Stimulated activated CD8-positive, alpha-beta memory T cell treated with anti-CD3 and anti-CD28 coated beads, Interleukin-15, amount 100 ng/mL, for 24 hours (primary cell): ENCODE data around the gene CALN1.
"Not testable (repeated sequence)": the region's sequence is repeated elsewhere in the genome, so short reads cannot be mapped to it uniquely, and the experiment has no call there.

ENCODE experiments used
- DNase-seq: peaks from one replicate; pipeline ENCODE4 v3.0.0-alpha.2; 2020; ENCODE audit warnings: low read depth

Gene CALN1

GRCh38 chr7:71982851-71983250 lies 429.3 kb downstream of the CALN1 start:
- no peak for DNase-seq

GRCh38 chr7:71976645-71977044 lies 435.5 kb downstream of the CALN1 start:
- DNase-seq, result no peak

- DNase-seq, result no peak
These were observed 437.5 kb downstream of the CALN1 start for GRCh38 chr7:71974611-71975010.

GRCh38 chr7:71972534-71972933 lies 439.6 kb downstream of the CALN1 start:
- DNase-seq, result no peak

- DNase-seq, result no peak
These were observed 441.4 kb downstream of the CALN1 start for GRCh38 chr7:71970725-71971124.

- no peak for DNase-seq
These were observed 449.5 kb downstream of the CALN1 start for GRCh38 chr7:71962636-71963035.

GRCh38 chr7:71961283-71961682 lies 450.9 kb downstream of the CALN1 start:
- no peak for DNase-seq

- no peak for DNase-seq
These were observed 470.0 kb downstream of the CALN1 start for GRCh38 chr7:71942115-71942514.

GRCh38 chr7:71937840-71938371 lies 474.2 kb downstream of the CALN1 start:
- no peak for DNase-seq

- no peak for DNase-seq
These were observed 476.5 kb downstream of the CALN1 start for GRCh38 chr7:71935674-71936073.

GRCh38 chr7:71933426-71933825 lies 478.7 kb downstream of the CALN1 start:
- no peak for DNase-seq

- no peak for DNase-seq
These were observed 486.5 kb downstream of the CALN1 start for GRCh38 chr7:71925663-71926062.

GRCh38 chr7:71914204-71914603 lies 497.9 kb downstream of the CALN1 start:
- not testable (repeated sequence) for DNase-seq

- DNase-seq, result no peak
These were observed 499.7 kb downstream of the CALN1 start for GRCh38 chr7:71912476-71912875.

GRCh38 chr7:71911051-71911450 lies 501.1 kb downstream of the CALN1 start:
- DNase-seq, result no peak

GRCh38 chr7:71905821-71906220 lies 506.3 kb downstream of the CALN1 start:
- DNase-seq, result no peak

GRCh38 chr7:71904484-71904883 lies 507.7 kb downstream of the CALN1 start:
- no peak for DNase-seq

GRCh38 chr7:71900556-71900955 lies 511.6 kb downstream of the CALN1 start:
- DNase-seq, result no peak

- DNase-seq, result no peak
These were observed 515.6 kb downstream of the CALN1 start for GRCh38 chr7:71896535-71896934.

- DNase-seq, result no peak
These were observed 526.1 kb downstream of the CALN1 start for GRCh38 chr7:71886046-71886445.

GRCh38 chr7:71885487-71885886 lies 526.7 kb downstream of the CALN1 start:
- DNase-seq, result no peak

- DNase-seq, result no peak
These were observed 528.7 kb downstream of the CALN1 start for GRCh38 chr7:71883415-71883814.

- no peak for DNase-seq
These were observed 540.7 kb downstream of the CALN1 start for GRCh38 chr7:71871446-71871845.

- no peak for DNase-seq
These were observed 541.3 kb downstream of the CALN1 start for GRCh38 chr7:71870812-71871211.

- DNase-seq, result no peak
These were observed 543.3 kb downstream of the CALN1 start for GRCh38 chr7:71868797-71869196.
